ENCODE measurements around the gene COA7.
"Not testable (repeated sequence)": the region's sequence is repeated elsewhere in the genome, so short reads cannot be mapped to it uniquely, and the experiment has no call there.

The COA7 gene

DNA sequence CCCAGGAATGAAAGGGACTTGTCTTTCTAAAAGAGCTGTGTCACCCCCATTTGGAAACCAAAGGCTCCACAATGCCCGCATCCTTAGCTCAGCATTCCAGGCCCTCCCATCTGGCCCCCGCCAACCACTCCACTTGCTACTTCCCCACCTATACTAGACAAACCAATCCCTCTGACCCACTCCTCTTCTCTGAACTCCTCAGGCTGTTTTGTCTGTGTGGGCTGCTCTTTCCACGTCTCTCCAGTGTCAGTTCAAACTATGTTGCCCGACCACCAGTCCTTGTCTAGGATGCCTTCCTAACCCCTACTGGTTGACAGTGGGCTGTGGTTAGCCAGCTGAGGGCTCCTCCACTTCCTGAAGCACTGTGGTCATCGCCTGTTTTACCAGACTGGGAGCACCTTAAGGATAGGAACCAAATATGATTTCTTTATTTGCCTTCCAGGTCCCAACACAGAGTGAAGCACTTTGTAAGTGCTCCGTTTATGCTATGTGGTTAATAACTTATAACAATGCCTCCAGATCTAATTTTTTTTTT is 8.1 kb upstream of the COA7 start:
- DNase-seq (ENCODE audit: low read depth in 2 of 2), result no peak

DNA sequence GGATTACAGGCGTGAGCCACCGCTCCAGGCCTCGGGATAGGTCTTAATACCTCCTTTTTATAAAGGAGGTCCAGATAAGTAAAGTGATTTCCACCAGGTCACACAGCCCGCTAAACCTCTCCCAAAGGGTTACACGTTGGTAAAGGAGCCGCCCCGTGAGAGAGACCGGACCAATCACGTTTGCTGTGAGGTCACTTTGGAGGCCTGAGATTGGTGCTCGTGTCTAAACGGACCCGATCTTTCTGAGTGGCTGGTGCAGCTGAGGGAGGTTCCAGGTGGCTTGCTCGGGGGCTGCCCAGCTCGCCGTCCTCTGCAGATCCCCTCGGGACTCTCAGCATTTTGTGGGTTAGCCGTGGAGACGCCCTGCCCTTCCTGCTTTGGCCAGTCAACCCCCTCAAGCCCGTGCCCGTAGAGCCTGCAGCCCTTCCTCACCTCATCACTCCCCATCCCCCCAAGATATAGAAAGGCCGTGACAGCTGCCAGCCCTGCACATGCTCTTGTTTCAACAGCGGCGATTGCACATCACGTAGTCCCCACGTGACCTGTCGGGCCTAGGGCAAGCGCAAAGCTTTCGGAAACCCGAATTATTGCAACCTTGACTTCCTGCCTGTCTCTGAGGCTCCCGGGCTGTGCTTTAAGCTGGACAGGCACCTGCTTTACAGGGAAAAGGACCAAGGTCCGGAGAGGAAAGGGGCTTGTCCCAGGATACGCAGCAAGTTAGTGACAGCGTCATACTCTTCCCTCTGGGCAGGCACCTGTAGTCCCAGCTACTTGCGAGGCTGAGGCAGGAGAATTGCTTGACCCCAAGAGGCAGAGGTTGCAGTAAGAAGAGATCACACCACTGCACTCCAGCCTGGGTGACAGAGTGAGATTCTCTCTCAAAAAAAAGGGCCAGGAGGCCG is 5.0 kb upstream of the COA7 start:
- peak; percentile 52 to 65 for DNase-seq (ENCODE audit: low read depth in 2 of 2)

DNA sequence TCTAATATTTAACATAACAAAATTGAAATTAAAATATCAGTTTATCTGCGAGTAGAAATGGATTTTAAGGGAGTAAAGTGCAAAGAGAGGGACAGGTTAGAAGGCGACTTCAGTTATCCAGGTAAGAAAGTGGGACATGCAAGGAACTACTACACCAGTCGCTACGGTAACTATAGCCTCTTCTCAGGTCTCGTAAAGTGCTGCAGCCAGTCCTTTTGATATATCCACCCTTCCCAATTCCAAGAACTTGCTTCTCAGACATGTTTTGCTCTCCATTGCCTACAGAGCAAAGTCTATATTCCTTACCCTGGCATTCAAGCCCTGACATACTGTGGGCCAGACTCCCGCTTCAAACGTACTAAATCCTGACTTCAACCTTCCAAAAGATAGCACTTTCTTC is 2.5 kb downstream of the COA7 start:
- no peak for DNase-seq (ENCODE audit: low read depth in 2 of 2)

DNA sequence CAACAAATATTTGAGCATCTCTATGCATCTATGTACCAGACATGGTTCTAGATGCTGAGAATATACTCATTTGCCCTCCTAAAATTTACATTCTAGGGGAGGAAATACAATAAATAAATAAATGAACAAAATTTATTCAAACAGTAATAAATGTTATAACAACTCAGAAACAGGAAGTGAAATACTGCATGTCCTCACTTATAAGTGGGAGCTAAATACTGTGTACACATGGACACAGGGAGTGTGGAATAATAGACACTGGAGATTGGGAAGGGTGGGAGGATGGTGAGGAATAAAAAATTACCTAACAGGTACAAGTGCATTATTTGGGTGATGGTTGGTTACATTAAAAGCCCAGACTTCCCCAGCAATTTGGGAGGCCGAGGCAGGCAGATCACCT is 4.3 kb downstream of the COA7 start:
- no peak for DNase-seq (ENCODE audit: low read depth in 2 of 2)

DNA sequence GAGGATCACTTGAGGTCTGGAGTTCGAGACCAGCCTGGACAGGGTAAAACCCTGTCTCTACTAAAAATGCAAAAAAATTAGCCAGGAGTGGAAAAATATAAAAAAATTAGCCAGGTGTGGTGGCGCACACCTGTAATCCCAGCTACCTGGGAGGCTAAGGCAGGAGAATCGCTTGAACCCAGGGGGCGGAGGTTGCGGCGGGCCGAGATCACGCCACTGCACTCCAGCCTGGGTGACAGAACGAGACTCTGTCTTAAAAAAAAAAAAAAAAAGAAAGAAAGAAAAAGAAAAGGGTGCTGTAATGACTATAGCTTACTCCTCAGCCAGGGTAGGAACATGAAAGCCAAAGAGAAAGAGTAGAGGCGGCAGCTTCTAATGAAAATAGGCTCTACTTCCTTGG is 4.8 kb downstream of the COA7 start:
- not testable (repeated sequence) for DNase-seq (ENCODE audit: low read depth in 2 of 2)

DNA sequence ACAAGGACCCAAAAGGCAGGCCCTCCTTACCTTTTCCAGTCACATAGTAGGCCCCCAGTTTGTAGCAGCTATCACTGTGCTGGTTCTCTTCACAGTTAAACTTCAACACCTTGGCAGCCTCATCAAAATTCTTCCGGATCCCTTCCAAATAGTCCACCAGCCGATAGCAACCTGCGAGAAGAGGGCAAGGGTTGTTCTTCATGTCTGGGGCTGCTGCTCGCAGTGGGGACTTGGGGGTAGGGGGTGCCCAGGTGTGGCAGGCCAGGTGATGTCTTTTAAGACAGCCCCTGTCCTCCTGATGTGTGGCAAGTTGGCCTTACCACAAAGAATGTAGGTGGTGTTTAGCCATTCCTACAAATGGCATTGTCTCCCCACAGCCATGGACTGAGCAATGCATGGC is 5.5 kb downstream of the COA7 start:
- DNase-seq (ENCODE audit: low read depth in 2 of 2), result no peak

DNA sequence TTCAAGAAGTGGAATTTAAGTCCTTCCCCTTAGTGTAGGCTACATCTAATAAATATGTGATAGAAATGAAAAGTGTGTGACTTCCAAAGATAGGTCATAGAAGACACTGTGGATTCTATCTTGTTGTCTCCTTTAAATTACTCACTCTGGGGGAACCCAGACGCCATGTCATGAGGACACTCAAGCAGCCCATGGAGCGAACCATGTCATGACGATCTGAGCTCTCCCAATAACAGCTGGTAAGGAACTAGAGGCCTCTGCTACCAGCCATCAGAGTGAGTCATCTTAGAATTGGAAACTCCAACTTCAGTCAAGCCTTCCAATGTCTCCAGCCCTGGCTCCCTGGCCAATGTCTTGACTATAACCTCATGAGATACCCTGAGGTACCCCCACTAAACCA is 6.3 kb downstream of the COA7 start:
- no peak for DNase-seq (ENCODE audit: low read depth in 2 of 2)

DNA sequence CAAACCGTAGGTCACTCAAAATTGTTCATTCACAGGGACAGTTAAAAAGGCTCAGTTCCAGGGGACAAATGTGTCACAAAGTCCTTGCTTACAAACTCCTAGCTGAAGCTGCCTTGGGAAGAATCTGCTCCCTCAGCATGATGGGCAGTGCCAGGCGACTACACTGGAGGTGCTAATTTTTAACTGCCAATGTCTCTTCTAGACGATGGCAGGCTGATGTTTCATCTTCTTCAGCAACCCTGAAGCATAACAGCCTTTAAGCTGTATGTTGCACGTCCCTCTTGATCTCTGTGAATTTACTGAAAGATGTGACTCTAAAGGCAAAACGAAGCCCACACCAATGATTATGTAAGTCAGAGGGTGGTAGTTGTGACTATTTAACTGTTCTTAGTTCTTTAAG is 11.3 kb downstream of the COA7 start:
- DNase-seq (ENCODE audit: low read depth in 2 of 2), result no peak

DNA sequence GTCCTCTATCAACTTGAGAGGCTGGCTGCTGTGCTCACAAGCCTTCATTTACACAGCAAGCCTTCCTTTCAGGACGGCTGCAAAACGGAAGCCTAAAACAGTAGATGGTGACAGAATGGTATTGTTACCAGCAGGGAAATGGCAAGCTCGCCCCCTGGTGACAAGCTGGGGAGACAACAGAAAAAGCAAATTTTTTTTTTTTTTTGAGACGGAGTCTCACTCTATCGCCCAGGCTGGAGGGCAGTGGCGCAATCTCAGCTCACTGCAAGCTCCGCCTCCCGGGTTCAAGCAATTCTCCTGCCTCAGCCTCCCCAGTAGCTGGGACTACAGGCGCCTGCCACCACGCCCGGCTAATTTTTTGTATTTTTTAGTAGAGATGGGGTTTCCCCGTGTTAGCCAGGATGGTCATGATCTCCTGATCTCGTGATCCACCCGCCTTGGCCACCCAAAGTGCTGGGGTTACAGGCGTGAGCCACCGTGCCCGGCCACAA is 11.8 kb downstream of the COA7 start:
- DNase-seq (ENCODE audit: low read depth in 2 of 2), result peak; percentile 26 to 47

DNA sequence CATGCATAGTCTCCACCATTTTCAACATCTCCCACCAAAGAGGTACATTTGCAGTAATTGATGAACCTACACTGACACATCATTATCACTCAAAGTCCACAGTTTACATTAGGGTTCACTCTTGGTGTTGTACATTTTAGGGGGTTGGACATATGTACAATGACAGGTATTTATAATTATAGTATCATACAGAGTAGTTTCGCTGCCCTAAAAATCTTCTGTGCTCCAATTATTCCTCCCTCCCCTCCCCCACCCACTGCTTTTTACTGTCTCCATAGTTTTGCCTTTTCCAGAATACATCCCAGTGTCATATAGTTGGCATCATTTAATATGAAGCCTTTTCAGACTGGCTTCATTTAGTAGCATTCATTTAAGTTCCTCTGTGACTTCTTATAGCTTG is 13.6 kb downstream of the COA7 start:
- DNase-seq (ENCODE audit: low read depth in 2 of 2), result no peak

DNA sequence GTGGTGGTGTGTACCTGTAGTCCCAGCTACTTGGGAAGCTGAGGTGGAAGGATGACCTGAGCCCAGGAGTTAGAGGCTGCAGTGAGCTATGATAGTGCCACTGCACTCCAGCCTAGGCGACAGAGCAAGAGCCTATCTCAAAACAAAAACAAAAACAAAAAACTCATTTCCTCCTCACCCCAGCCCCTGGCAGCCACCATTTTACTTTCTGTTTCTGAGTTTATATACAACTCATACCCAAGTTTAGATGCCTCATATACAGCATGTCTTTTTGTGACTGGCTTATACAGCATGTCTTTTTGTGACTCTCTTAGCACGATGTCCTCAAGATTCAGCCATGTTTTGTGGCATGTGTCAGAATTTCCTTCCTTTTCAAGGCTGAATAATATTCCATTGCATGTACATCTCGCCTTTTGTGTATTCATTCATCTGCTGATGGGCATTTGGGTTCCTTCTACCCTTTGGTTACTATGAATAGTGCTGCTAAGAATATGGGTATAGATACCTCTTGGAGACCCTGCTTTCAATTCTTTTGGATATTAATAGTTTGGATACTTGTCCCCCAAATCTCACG is 14.7 kb downstream of the COA7 start:
- DNase-seq (ENCODE audit: low read depth in 2 of 2), result no peak

DNA sequence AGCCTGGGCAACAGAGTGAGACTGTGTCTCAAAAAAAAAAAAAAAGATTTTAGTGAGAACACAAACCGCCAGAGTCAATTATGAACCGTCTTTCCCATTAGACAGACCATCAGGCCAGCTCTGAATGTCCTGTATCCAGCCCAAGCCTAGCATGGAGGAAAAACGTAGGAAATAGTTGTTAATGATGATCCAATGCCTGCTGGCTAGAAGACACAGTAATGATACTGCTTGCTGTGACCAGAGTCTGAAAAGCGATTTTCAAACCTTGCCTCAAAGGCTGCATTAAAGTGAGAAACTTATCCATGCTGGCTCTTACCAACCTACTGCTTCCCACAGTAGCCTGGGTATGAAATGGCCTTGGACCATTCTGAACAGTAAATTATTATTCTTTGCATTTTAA is 17.0 kb downstream of the COA7 start:
- no peak for DNase-seq (ENCODE audit: low read depth in 2 of 2)

DNA sequence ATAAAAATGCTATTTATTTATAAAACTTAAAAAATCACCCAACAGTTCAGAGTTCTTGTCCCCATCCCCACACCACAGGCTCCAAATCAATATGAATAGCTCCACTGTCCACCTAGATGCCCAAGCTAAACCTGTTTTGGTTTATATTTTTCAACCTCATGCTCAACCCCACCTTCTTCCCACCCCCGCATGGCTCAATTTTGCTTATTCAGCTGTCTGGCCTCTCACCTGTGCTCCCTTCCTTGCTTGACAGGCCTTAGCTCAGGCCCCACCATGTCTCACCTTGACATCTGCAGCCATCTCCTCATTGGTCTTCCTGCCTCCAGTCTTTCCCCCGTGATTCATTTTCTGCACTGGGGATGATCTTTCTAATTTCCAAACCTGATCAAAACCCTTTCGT is 17.8 kb downstream of the COA7 start:
- no peak for DNase-seq (ENCODE audit: low read depth in 2 of 2)

DNA sequence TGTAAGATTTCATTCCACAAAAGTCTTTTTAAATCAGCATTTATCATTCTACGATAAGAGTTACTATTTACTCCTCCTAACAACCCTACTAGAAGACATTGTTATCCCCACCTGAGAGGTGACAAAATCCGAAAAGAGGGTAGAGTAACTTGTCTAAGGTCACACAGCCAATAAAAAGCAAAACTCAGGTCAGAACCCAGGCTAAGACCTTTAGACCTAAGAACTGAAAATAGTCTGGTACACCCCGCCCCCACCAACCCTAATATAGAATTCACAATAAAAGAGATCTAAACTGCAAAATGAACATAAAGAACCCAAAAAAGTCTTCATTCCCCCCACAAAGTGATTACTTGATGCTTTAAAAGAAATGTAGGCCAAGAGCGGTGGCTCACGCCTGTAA is 18.6 kb downstream of the COA7 start:
- DNase-seq (ENCODE audit: low read depth in 2 of 2), result no peak

DNA sequence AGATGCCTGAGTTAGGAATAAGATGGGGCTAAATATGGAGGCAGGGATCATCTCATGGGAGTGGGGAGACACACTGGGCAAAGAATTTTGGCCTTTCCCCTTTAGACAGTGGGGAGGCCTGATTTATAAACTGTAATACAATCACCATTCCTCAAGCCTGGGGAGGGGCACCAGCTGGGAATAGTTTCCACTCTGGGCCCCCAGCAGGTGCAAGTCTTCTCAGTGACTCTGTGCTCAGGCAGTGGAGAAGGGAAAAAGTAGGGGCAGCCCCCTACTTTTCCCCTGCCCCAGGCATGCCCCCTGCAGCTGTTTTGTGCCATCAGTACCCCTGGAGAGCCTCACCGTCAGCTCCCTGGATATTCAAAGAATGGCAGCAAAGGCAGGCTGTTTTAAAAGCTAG is 19.1 kb downstream of the COA7 start:
- DNase-seq (ENCODE audit: low read depth in 2 of 2), result no peak

DNA sequence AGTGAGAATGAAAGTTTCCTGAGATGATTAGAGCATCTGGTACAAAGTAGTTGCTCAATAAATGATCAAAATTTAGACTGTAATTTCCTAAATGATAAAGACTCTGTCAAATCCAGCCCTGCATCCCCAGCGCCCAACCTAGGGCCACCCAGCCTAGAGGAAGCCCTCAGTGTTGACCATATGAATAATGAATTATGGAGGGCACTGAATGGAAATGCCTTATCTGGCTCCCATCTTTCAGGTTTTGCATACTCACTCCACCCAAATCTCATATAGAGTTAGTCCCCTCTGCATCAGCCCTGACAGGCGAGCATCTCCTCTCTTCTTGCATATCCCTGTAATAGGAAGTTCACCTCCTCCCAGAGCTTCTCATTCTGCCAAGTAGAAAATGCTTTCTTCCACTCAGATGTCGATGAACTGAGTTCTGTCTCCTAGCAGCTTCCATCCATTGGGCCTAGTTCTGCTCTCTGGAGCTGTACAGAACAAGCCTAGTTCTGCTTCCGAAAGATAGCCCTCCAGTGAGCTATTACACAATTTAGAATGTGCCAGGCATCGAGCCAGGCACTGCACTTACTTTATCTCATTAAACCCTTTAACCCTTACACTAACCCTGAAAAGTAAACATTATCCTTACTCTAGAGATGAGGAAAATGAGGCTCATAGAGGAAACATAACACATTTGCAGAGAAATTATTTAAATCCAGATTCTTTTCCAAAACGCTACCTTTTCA is 20.9 kb downstream of the COA7 start:
- no peak for DNase-seq (ENCODE audit: low read depth in 2 of 2)

DNA sequence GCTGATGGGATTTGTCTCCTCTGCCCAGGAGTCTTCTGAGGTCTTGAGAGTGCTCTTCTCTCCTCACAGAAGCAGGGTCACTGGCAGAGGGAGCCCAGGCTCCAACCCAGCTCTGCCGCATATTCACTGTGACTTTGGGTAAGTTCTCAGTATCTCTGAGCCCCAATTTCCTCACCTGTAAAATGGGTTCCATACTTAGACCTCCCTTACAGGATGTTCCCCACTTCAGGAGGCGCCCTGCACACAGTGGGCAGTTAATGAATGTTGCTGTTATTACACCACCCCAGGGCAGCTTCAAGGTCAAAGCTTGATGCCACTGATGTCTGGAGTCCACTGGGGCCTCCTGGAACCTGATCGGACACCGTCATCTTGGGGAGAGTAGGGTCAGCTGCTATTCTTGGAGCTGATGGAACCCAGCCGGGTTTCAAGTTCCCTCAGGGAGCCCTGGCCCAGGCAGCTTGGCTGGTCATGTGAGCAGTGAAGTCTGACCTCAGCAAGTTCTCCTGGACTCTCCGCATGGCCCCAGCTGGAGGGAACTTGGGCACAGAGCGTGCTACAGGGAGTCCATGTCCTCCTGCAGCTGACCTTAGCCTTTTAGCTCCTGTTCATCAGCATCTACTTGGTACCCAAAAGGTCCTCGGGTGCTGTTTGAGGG is 21.8 kb downstream of the COA7 start:
- DNase-seq (ENCODE audit: low read depth in 2 of 2), result no peak

DNA sequence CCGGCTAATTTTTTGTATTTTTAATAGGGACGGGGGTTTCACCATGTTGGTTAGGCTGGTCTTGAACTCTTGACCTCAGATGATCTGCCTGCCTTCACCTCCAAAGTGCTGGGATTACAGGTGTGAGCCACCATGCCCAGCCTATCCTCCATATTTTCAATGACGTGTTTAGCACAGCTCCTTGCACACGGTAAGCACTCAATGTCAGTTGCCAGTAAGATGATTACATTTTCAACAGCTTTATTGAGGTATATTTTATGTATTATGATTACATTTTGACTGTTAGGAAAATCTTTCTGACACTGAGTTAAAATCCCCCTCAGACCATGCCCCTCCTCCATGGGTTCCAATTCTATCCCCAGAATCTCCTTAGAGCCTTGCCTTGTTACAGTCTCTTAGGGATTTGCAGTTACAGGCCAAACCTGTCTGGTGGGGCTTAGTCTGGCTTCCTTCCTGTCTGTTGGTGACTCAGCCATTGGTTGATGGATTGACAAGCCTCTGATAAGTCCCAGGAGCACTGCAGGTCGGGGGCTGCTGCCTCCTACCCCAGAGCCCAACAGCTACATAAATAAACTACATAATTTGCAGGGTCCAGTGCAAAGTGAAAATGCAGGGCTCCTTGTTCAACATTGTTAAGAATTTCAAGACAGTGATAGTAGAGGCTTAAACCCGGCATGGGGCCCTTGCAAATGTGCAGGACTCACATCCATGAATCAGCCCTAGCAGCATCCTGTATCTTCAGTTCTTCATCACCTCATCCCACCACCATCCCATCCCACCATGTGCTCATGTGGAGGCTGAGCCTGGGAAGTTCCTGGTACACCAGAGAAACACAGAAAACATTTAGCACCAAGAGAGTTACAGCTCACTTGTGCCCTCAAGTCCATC is 23.4 kb downstream of the COA7 start:
- DNase-seq (ENCODE audit: low read depth in 2 of 2), result no peak

DNA sequence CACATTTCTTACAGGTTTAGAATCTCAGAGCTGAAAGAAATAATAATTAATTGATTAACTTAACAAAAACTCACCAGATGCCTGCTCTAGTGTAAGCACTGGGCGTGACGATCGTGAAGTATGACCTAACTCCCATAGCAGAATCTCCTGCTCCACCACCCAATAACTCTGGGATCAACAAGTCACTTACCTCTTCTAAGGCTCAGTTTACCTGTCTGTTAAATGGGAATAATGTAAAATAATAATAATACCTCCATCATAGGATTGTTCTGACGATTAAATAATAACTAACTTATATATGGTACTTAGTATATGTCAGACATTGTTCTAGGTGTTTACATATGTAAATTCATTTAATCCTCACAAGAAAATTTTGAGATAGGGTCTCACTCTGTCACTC is 24.6 kb downstream of the COA7 start:
- DNase-seq (ENCODE audit: low read depth in 2 of 2), result no peak

DNA sequence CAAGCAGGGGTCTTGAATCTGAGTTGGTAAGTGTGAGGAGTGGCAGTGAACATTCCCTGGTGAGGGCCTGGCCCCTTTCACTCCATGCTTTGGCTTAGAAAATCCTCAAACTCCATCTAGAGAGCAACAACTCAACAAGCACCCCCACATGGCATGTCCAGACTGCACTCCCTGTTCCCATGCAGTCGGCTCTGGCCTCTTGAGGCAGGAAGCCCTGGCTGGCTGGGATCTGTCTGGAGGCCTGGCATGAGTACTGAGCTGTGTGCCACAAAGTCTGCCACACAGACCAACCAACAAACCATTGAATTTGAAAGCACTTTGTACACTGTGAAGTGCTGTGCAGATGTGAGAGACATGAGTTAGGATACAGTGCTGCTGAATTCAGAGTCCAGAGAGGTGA is 25.2 kb downstream of the COA7 start:
- no peak for DNase-seq (ENCODE audit: low read depth in 2 of 2)

DNA sequence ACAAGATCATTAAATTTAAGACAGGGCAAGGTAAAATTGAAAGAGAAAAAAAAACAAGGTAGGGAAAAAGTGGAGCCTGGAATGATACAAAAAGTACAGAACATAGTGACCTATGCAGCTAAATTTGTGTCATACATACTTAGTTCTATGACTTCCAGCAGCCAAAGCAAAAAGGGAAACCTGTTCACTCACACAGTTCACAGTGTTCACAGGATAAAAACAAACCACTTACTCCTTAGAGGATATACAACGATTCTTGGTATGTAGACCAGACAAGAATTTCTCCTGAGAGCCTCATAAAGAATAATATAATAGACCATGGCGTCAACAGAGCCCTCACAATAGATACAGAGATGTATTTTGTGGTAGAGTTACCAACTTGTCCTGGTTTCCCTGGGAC is 27.5 kb downstream of the COA7 start:
- no peak for DNase-seq (ENCODE audit: low read depth in 2 of 2)
